NCI-H774 (cell line): ENCODE results near the gene YKT6.

ENCODE experiments used
- DNase-seq: peaks from one replicate; lab custom pipeline; 2025; lab: John Stamatoyannopoulos, UW

YKT6 gene

GRCh38 chr7:44218418-44219201, 17.8 kb downstream of the YKT6 start:
- no peak for DNase-seq

DNA sequence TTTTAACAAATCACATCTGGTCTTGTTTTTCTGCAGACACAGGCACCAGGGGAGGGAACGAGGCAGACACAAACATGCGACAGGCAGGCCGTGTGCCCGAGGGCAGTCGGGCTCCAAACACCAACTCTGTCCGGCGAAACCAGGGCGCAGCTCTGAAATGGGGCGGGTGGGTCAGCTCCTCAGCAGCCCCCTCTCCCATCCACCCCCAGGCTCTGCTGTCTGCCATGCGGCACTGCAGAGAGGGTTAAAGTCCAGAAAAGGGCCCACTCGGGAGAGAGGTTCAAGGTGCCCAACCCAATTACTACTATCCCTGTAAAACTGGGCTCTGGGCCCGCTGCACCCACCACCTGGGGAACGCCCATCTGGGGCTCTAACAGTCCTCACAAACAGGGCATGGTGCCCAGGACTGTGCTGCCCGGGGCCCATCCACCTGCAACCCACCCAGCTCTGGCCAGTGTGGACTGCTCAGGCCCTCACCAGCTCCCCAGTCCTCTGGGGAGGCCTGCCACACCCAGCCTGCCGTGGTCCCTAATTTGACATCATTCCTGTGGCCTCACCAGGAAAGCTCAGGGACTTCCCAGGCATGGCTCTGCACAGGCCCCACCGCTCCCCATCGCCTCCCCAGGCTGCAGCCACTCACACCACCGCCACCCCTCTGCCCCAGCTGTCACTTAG, 18.7 kb downstream of the YKT6 start:
- DNase-seq, result no peak

DNA sequence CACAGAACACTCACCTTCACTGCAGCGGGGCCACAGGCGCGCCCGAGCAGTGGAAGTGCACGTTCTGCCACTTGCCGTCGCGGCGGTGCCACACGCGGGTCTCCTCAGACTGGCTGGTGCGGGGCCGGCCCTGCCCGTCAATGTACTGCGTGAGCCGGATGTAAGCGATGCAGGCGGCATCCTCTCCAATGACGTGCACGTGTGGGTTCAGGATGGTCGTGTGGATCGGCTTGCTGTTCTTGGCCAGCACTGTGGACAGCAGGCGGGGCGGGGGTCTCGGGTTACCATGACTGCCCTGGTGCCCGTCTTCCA, 19.2 kb downstream of the YKT6 start:
- DNase-seq, result no peak

- DNase-seq, result no peak
These were observed 19.8 kb downstream of the YKT6 start for GRCh38 chr7:44220358-44221112.

DNA sequence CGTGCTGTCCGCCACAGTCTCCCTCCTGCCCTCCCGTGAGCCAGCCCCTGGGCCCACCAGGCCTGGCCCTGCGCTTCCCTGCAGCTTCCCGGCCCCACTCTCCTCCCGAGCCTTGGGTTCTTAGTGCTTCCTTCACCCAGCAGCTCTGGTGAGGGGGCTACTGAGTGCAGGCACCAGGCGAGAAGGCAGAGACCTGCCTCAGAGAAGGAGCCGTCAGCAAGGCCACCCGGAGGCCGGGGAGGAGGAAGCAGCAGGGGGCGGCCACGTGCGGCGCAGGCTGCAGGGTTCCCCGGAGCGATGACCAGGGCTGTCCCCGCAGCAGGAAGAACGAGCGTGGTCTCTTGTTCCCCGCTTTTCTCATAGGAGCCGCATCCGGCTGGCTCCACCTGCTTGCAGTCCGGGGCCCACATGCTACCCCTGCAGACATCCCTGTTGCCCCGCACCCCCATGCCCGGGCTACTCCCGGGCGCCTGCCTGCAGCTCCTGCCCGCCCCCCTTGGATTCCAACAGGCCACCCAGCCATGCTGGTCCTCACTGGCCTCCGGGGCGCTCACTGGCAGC, 20.5 kb downstream of the YKT6 start:
- no peak for DNase-seq

DNA sequence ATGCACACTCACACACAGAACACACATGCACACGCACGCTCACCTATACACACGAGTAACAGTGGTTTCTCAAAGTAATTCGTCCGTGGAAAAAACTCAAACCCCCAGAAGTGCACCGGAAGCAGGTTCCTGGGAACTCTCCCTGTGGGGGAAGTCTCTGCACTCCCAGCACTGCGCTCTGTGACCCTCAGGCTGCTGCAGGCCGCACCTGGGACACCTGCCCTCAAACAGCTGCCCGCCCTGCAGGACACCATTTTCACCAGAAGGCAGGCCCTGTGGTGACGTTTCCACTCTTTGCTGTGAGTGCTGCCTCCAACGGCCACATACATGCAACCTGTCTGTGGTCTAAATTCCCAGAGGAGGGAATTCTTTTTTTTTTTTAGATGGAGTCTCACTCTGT, 21.3 kb downstream of the YKT6 start:
- DNase-seq, result no peak

DNA sequence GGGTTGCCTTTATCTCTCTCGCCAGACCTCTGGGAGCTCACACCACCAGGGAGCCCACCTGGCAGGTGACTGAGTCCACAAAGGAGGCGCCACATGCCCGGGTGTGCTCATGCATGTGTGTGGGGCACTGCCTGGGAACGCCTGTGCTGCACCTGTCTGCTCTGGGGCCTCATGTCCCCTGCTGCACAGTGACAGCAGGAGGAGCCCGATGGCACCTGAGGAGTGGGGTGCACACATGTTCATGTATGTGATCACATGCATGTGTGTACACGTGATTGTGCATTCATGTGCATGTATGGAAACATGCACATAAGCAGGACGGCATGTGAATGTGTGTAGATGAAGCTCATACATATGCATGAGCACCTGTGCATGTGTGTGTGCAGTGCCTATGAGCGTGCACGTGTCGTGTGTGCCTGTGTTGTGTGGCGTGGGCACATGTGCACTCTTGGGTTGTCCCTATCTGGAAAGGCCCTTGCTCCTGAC, 22.0 kb downstream of the YKT6 start:
- DNase-seq, result peak; percentile 4

- DNase-seq, result peak; percentile 46
These were observed 22.7 kb downstream of the YKT6 start for GRCh38 chr7:44223362-44224079.

DNA sequence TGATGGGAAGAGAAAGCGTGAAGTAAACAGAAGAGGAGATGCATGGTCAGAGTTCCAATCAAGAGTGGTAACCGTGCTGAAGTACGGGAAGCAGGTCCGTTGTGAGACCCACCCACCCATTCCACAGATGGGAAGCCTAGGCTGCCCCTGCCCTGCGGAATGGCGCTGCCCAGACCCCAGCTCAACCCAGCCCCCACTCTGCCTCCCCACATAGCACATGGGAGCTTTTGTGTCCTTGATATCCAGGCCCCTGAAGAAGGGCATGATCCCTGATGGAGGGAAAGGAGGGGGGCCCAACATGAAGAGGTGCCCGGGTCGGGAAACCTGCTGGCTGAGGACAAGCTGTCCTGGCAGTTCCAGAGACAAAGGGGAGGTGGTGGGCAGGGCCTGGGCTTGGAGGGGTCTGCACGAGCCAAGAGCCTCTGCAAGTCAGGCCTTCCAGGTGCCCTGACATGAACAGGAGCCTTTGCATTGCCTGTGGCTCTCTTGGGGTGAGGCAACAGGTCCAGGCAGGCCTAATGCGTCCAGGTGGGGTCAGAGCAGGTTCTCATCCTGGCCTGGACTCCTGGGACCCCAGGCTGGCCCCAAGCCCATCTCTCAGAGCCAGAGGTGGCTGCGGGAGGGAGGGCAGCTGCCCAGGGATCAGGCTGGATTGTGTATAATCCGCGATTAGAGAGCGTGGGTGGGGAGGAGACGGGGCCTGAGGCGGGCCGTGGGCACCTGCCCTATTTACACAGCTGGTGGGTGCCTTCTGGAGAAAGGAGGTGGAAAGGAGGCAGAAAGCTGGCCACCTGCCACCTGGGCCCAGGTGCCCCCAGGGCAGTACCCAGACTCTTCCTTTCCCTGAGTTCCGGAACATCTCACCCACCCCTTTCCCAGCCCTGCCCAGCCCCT, 23.5 kb downstream of the YKT6 start:
- peak; percentile 36 for DNase-seq

GRCh38 chr7:44224974-44225565, 24.3 kb downstream of the YKT6 start:
- no peak for DNase-seq

DNA sequence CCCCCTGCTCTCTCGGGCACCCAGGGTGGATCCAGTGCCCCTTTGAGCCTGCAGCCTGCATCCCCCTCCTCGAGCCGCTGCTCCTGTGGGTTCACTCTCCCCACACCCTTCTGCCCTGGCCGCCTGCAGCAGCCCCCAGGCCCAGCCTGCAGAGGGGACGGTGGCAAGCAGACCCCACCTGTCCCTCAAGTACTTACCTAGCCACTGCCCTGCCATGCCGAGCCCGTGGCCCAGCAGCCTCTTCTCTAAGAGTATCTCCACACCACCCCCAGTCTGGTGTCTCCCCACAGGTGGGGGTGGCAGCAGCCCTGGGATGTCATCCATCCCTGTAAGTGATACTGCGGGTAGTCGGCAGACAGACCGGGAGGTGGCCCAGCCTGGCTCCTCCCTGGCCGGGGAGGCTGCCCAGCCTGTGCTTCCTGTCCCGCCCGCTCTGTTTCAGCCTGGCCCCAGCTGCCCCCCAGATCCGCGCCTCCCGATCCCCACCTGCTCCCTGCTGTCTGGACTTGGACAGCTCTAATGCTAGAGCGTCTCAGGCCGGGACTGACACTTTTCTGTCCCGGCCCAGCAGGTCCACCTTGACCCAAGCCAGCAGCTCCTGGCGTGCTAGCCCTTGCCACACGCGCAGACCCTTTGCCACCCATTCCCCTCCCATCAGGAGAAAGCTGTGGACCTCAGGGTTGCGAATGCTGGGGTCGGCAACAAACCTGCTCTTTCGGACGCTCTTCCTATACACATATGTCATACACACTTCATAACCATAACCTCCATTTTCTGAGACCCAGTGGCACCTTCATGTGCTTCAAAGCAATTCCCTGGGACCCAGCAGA, 25.0 kb downstream of the YKT6 start:
- DNase-seq, result no peak

GRCh38 chr7:44226396-44226753, 25.6 kb downstream of the YKT6 start:
- no peak for DNase-seq

GRCh38 chr7:44227911-44228310, 27.1 kb downstream of the YKT6 start:
- DNase-seq, result no peak

- no peak for DNase-seq
These were observed 28.0 kb downstream of the YKT6 start for GRCh38 chr7:44228571-44229350.

DNA sequence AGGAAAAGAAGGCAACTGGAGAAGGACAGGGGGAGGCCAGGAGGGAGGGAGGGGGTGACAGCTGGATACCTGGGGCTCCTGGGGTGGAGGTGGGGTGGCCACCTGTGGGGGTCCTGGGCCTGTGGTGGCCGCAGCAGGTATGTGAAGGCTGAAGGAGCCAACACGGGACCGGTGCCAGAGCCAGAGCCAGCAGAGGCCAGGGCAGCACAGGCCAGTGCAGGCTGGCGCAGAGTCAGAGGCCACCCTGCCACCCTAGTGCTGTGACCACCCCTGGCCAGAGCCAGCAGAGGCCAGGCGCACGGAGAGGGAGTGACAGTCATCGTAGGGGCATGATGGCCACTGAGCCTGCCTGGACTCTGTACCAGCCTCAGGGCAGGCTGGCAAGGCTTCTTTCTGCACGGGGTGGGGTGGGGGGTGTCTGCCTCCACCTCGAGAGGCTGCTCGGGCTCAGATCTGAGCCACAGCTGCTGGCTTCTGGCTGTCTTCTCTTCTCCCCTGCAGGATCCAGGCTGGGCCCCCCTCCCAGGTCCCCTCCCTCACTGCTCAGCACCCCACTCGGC, 28.8 kb downstream of the YKT6 start:
- DNase-seq, result no peak

- DNase-seq, result no peak
These were observed 29.5 kb downstream of the YKT6 start for GRCh38 chr7:44230286-44230685.

DNA sequence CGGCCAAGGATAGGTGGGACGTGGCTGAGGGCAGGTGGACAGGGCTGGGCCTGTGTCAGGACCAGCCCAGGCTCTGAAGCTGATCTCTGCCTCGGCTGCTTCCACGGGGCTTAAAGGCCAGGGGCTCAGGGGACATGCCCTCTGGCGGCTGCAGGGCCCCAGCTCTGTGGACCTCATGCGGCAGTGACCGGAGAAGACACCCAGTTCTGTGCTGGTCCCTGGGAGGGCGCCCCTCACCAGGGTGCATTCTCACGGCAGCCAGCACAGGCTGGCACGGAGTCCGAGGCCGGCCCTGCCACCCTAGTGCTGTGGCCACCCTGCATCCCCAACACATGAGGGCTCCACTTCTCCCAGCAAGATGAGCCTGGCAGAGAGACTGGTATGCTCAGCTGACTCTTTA, 30.3 kb downstream of the YKT6 start:
- no peak for DNase-seq

GRCh38 chr7:44232396-44232795, 31.6 kb downstream of the YKT6 start:
- DNase-seq, result no peak
